ENCODE measurements around the gene REPIN1.

REPIN1 gene

DNA sequence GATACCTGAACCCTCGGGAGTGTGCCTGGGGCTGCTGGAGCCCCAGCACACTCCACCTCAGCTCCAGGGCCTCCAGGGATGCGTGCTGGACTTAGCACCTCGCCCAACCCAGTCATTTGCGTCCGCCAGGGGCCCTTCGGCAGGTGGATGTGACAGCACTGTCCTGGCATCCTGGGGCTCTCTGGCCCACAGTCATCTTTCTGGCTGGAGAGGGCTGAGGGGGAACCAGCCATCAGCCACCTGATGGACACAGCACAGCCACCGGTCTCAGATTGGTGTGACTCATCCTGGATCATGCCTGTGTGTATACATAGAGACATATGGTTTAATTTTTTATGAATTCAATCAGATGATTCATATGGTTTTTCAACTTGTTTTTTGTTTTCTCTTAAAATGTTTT, 21.6 kb downstream of the REPIN1 start:
- Histone ChIP-seq H2AFZ (ENCODE audit: low read length) (no peak overlapping the region), H3K9me3 (replicated peaks; ENCODE audit: insufficient read depth, low read length) (no peaks in the 10 kb centered on the region)

DNA sequence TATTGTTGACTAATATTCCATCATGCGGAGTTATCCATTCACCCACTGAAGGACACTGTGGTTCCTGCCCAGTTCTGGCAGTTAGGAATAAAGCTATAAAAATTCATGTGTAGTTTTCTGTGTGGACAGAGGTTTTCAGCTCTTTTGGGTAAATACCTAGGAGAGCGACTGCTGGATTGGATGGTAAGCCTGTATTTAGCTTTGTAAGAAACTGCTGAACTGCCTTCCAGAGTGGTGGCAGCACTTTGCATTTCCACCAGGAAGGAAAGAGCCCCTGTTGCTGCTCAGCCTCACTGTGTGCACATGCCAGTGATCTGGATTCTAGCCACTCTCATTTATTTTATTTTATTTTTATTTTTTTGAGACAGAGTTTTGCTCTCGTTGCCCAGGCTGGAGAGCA, 24.7 kb downstream of the REPIN1 start:
- H3K27me3 ChIP-seq (replicated peaks; ENCODE audit: insufficient read depth, low read length), result no peaks in the 10 kb centered on the region
- no peak overlapping the region for H3K9ac ChIP-seq (ENCODE audit: low read length)
- no peak for DNase-seq
- no peaks in the 10 kb centered on the region for H3K36me3 ChIP-seq (replicated peaks; ENCODE audit: insufficient read depth, low read length)
- H3K27ac ChIP-seq (ENCODE audit: low read length), result no peak overlapping the region
- TF ChIP-seq, protein P1, sequence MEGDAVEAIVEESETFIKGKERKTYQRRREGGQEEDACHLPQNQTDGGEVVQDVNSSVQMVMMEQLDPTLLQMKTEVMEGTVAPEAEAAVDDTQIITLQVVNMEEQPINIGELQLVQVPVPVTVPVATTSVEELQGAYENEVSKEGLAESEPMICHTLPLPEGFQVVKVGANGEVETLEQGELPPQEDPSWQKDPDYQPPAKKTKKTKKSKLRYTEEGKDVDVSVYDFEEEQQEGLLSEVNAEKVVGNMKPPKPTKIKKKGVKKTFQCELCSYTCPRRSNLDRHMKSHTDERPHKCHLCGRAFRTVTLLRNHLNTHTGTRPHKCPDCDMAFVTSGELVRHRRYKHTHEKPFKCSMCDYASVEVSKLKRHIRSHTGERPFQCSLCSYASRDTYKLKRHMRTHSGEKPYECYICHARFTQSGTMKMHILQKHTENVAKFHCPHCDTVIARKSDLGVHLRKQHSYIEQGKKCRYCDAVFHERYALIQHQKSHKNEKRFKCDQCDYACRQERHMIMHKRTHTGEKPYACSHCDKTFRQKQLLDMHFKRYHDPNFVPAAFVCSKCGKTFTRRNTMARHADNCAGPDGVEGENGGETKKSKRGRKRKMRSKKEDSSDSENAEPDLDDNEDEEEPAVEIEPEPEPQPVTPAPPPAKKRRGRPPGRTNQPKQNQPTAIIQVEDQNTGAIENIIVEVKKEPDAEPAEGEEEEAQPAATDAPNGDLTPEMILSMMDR (IDR thresholded peaks at IDR 0.05; ENCODE audit: low read length), result no peak
- TF ChIP-seq EZH2 (optimal IDR thresholded peaks at IDR 0.05; ENCODE audit: low read depth, low read length) (no peak), EZH2phosphoT487 (IDR thresholded peaks at IDR 0.05; ENCODE audit: low read length) (no peak)
- H3K9me2 ChIP-seq (replicated peaks; ENCODE audit: insufficient read depth, low read length), result no peaks in the 10 kb centered on the region
- H3F3A ChIP-seq (ENCODE audit: insufficient read depth, low read length), result no peaks in the 10 kb centered on the region
- H2AFZ ChIP-seq (ENCODE audit: low read length), result no peak overlapping the region
- no peak overlapping the region for H3K4me2 ChIP-seq (ENCODE audit: low read depth, low read length)
- H3K9me3 ChIP-seq (replicated peaks; ENCODE audit: insufficient read depth, low read length), result no peaks in the 10 kb centered on the region
- H4K20me1 ChIP-seq (ENCODE audit: insufficient read depth, low read length), result no peaks in the 10 kb centered on the region
- H3K4me3 ChIP-seq (ENCODE audit: low read length), result no peak overlapping the region
- H3K79me2 ChIP-seq (ENCODE audit: low read length), result no peaks in the 10 kb centered on the region
- no peaks in the 10 kb centered on the region for H3K4me1 ChIP-seq (ENCODE audit: low read length)

More for the DNA sequence above, 21.6 kb downstream of the REPIN1 start:
- DNase-seq, result no peak
- no peaks in the 10 kb centered on the region for H4K20me1 ChIP-seq (ENCODE audit: insufficient read depth, low read length)
- H3K9ac ChIP-seq (ENCODE audit: low read length), result no peak overlapping the region
- H3K79me2 ChIP-seq (ENCODE audit: low read length), result peaks cover 4% of the 10 kb centered on the region; the same call in 1 of the 2 replicates
- H3K4me2 ChIP-seq (ENCODE audit: low read depth, low read length), result no peak overlapping the region
- H3K4me3 ChIP-seq (ENCODE audit: low read length), result no peak overlapping the region
- no peaks in the 10 kb centered on the region for H3K27me3 ChIP-seq (replicated peaks; ENCODE audit: insufficient read depth, low read length)
- TF ChIP-seq EZH2 (optimal IDR thresholded peaks at IDR 0.05; ENCODE audit: low read depth, low read length) (no peak), EZH2phosphoT487 (IDR thresholded peaks at IDR 0.05; ENCODE audit: low read length) (no peak)
- TF ChIP-seq, protein P1 (IDR thresholded peaks at IDR 0.05; ENCODE audit: low read length), result no peak
- H3F3A ChIP-seq (ENCODE audit: insufficient read depth, low read length), result peaks cover 12% of the 10 kb centered on the region
- no peak overlapping the region for H3K27ac ChIP-seq (ENCODE audit: low read length)
- H3K4me1 ChIP-seq (ENCODE audit: low read length), result peaks cover 15% of the 10 kb centered on the region
- H3K9me2 ChIP-seq (replicated peaks; ENCODE audit: insufficient read depth, low read length), result no peaks in the 10 kb centered on the region
- no peaks in the 10 kb centered on the region for H3K36me3 ChIP-seq (replicated peaks; ENCODE audit: insufficient read depth, low read length)

DNA sequence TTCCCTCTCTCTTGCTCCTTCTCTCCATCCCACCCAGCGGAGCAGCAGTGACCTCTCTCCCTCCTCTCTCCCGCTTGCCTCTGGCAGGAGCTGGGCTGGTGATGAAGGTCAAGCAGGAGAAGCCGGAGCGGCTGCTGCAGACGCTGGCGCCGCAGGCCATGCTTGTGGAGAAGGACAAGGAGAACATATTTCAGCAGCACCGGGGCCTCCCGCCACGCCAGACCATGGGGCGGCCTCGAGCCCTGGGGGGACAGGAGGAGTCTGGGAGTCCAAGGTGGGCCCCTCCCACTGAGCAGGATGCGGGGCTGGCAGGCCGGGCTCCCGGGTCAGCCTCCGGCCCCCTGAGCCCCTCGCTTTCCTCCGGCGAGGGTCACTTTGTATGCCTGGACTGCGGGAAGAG, 27.8 kb downstream of the REPIN1 start:
- Histone ChIP-seq H2AFZ (ENCODE audit: low read length) (no peak overlapping the region), H4K20me1 (ENCODE audit: insufficient read depth, low read length) (no peaks in the 10 kb centered on the region), H3K4me2 (ENCODE audit: low read depth, low read length) (no peak overlapping the region), H3K4me1 (ENCODE audit: low read length) (peaks cover 8% of the 10 kb centered on the region; the same call in 1 of the 2 replicates), H3K27ac (ENCODE audit: low read length) (no peak overlapping the region), H3K27me3 (replicated peaks; ENCODE audit: insufficient read depth, low read length) (no peaks in the 10 kb centered on the region), H3K9me2 (replicated peaks; ENCODE audit: insufficient read depth, low read length) (no peaks in the 10 kb centered on the region), H3K79me2 (ENCODE audit: low read length) (no peaks in the 10 kb centered on the region), H3K9me3 (replicated peaks; ENCODE audit: insufficient read depth, low read length) (no peaks in the 10 kb centered on the region), H3K36me3 (replicated peaks; ENCODE audit: insufficient read depth, low read length) (no peaks in the 10 kb centered on the region), H3K9ac (ENCODE audit: low read length) (no peak overlapping the region), H3F3A (ENCODE audit: insufficient read depth, low read length) (no peaks in the 10 kb centered on the region), H3K4me3 (ENCODE audit: low read length) (no peak overlapping the region)
- TF ChIP-seq, protein P1 (IDR thresholded peaks at IDR 0.05; ENCODE audit: low read length), result no peak
- no peak for TF ChIP-seq EZH2 (optimal IDR thresholded peaks at IDR 0.05; ENCODE audit: low read depth, low read length)
- no peak for DNase-seq

All from MM.1S (cell line).